Uterus (tissue), 4 donors: ENCODE data around the gene IGLON5. TPM values are rescaled to one million over a fixed set of nuclear protein-coding genes. Genes with fewer than 3 reads are reported as not detected.

Experiments
- DNase-seq, 2 donors: peaks; one replicate each; pipeline ENCODE4 v3.0.0-alpha.2; 2019 to 2020
- H3K27ac ChIP-seq, 2 donors: fragments of 200-600 bp; sonication (generic); 1 replicate in 1 of 2; 2 replicates in 1 of 2; pipeline ENCODE4 v1.5.1; 2016 to 2018
- H3K27me3 ChIP-seq, 2 donors: fragments of 200-600 bp; sonication (generic); one replicate each; pipeline ENCODE4 v1.5.1; 2018 to 2019; ENCODE audit warnings: control low read depth in 1 of 2
- H3K36me3 ChIP-seq, 2 donors: fragments of 200-600 bp; sonication (generic); one replicate each; pipeline ENCODE4 v1.5.1; 2019; ENCODE audit warnings: control low read depth in 1 of 2
- H3K4me1 ChIP-seq, 2 donors: fragments of 200-600 bp; sonication (generic); one replicate each; pipeline ENCODE4 v1.5.1; 2018 to 2019; ENCODE audit warnings: control low read depth in 1 of 2
- H3K4me3 ChIP-seq, 2 donors: fragments of 200-600 bp; sonication (generic); 1 replicate in 1 of 2; 2 replicates in 1 of 2; pipeline ENCODE4 v1.5.1; 2018 to 2019; ENCODE audit warnings: mild to moderate bottlenecking in 1 of 2
- H3K9me3 ChIP-seq, 2 donors: fragments of 200-600 bp; sonication (generic); one replicate each; pipeline ENCODE4 v1.5.1; 2019; ENCODE audit warnings: control low read depth in 1 of 2
- CTCF ChIP-seq, 4 experiments: fragments of 200-600 bp in 2 of 4; fragments of 450-650 bp in 2 of 4; sonication (generic) in 2 of 4; IDR thresholded peaks; one replicate each; pipeline ENCODE4 v1.5.1; 2016 to 2019; ENCODE audit warnings: antibody characterized with exemption in 4 of 4, mild to moderate bottlenecking in 2 of 4, moderate library complexity in 1 of 4
- POLR2A ChIP-seq, 2 donors: fragments of 450-650 bp; IDR thresholded peaks; one replicate each; pipeline ENCODE4 v1.6.1; 2016; ENCODE audit warnings: antibody characterized with exemption in 2 of 2, mild to moderate bottlenecking in 1 of 2, moderate library complexity in 1 of 2
- intact Hi-C: fragments of 100-400 bp; cut with DNase I; formaldehyde crosslinking; loops from one replicate; pipeline ENCODE4 v1.15.1; 2023; ENCODE audit warnings: low total_unique reads
- total RNA-seq, 4 donors: library from RNA; depleted of rRNA in 3 of 4; stranded (reverse); fragments of >200 nt in 3 of 4; gene quantifications; one replicate each; pipeline versions ENCODE4 v1.1.0 to v1.2.4, GENCODE V29; 2014 to 2023
- donor health status: DM: yes; HTN: yes; CAD: no.

Gene IGLON5
- total RNA-seq, 4 donors from 2014 or later = 0.28 TPM; not detected in 3

GRCh38 chr19:51341976-51342580, 30.6 kb downstream of the IGLON5 start, which contains the start of gene VSIG10L:
VSIG10L (minus strand) TSS chr19:51342139; CDS start chr19:51342124, 15 bp downstream.
- H3K4me3 ChIP-seq = no peak within 1 kb of the TSS
- intact Hi-C loops = no loop called here
- H3K36me3 ChIP-seq = no peaks in the 10 kb centered on the region
- H3K4me1 ChIP-seq = no peaks in the 10 kb centered on the region
- no peaks in the 10 kb centered on the region for H3K9me3 ChIP-seq
- TF ChIP-seq CTCF (IDR thresholded peaks at IDR 0.05) (no peak), POLR2A (IDR thresholded peaks at IDR 0.05) (no peak)
- DNase-seq = no peak
- H3K27ac ChIP-seq = no peak within 1 kb of the TSS
- no peaks in the 10 kb centered on the region for H3K27me3 ChIP-seq

- TF ChIP-seq CTCF (IDR thresholded peaks at IDR 0.05) (no peak), POLR2A (IDR thresholded peaks at IDR 0.05) (no peak)
- no peaks in the 10 kb centered on the region for H3K27me3 ChIP-seq
- H3K4me1 ChIP-seq = no peaks in the 10 kb centered on the region
- no peaks in the 10 kb centered on the region for H3K9me3 ChIP-seq
- intact Hi-C loops = no loop called here
- no peak overlapping the region for H3K4me3 ChIP-seq
- DNase-seq = no peak
- H3K27ac ChIP-seq = no peak overlapping the region
- H3K36me3 ChIP-seq = no peaks in the 10 kb centered on the region
These were observed 31.5 kb downstream of the IGLON5 start for GRCh38 chr19:51342631-51343569.

- Histone ChIP-seq H3K4me1 (no peaks in the 10 kb centered on the region), H3K36me3 (no peaks in the 10 kb centered on the region), H3K27ac (no peak overlapping the region), H3K9me3 (no peaks in the 10 kb centered on the region), H3K27me3 (no peaks in the 10 kb centered on the region), H3K4me3 (no peak overlapping the region)
- no peak for TF ChIP-seq POLR2A (IDR thresholded peaks at IDR 0.05)
- no peak for TF ChIP-seq CTCF (IDR thresholded peaks at IDR 0.05)
- DNase-seq = no peak
- intact Hi-C loops = no loop called here
These were observed 33.7 kb downstream of the IGLON5 start for GRCh38 chr19:51345076-51345620.

DNA sequence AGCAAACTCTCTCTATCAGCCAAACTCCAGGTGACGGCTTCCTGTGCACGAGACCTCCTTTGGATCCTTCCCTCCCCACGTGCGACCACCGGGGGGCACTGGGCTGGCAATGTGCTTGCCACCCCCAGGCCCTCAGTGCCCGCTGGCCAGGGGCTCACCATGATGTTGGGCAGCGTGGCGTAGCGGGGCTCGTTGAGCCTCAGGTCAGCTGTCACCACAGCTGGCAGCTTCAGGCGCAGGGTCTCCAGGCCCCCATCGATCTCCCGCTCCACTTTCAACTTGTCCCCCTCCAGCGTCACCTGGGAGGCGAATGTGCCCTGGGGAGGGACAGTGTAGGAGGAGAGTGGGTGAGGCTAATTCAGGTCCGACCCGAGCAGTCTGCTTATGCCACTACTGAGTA, 35.3 kb downstream of the IGLON5 start:
- no peak for DNase-seq
- Histone ChIP-seq H3K27me3 (no peaks in the 10 kb centered on the region), H3K9me3 (no peaks in the 10 kb centered on the region), H3K4me1 (no peaks in the 10 kb centered on the region), H3K36me3 (no peaks in the 10 kb centered on the region), H3K4me3 (no peak overlapping the region), H3K27ac (no peak overlapping the region)
- intact Hi-C loops = no loop called here
- TF ChIP-seq POLR2A (IDR thresholded peaks at IDR 0.05) (no peak), CTCF (IDR thresholded peaks at IDR 0.05) (no peak)
